ENCODE data around the gene LEMD3.
A peak's percentile ranks its signal among the peaks of the same experiment; 100 is the strongest.

Gene LEMD3

GRCh38 chr12:65169320-65170208 is at the start of gene LEMD3:
TSS of gene LEMD3 (plus strand) at chr12:65169583. CDS start at chr12:65169597, 14 bp downstream.
- DNase-seq (ENCODE audit: low read depth) = peak; percentile 46

DNA sequence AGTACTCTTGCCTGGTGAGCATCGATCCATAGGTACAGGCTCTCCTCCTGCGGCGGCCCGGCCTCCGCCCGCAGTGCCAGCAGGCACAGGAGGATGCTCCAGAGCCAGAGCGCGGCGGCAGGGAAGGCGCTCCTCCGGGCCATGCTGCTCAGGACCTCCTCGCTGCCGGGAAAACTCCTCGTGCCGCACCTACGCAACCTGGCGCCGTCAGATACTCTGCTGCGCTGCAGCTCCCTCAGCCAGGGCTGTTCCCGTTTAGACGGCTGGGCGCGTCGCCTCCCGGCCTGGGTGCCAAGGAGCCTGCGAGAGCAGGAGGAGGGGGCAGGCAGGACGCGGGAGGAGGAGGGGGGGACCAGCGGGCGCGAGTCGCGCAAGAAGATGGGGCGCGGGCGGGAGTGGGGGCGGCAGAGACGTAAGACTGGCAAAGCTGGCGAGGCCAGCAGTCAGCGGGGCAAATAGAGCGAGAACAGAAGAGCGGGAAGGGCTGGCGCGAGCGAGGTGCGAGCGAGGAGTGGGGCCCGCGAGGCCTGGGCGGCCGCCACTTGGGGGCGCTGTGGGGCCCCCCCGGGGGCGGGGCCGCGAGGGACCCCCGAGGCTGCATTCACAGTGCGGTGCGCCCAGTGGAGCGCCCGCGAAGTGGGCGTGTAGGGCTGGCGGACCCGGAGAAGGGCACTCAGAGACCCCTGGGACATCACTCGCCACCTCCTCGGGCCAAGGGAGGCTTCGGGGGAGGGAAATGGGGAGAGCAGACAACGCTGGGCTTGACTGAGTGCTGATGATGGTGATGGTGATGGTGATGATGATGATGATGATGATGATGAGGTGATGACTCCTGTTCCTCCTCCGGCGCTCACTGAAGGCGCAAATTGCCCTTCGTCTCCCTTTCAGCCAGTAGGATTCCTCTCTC is 48.1 kb upstream of the LEMD3 start, which contains the start of gene WIF1:
Gene WIF1, minus strand, starts transcription at position 257 of the 907 bp plus-strand sequence. Its CDS starts 114 bp downstream, at position 143.
- no peak for DNase-seq (ENCODE audit: low read depth)

- DNase-seq (ENCODE audit: low read depth) = no peak
These were observed 47.4 kb upstream of the LEMD3 start for GRCh38 chr12:65121956-65122469.

- DNase-seq (ENCODE audit: low read depth) = no peak
These were observed 46.7 kb upstream of the LEMD3 start for GRCh38 chr12:65122703-65123102.

DNA sequence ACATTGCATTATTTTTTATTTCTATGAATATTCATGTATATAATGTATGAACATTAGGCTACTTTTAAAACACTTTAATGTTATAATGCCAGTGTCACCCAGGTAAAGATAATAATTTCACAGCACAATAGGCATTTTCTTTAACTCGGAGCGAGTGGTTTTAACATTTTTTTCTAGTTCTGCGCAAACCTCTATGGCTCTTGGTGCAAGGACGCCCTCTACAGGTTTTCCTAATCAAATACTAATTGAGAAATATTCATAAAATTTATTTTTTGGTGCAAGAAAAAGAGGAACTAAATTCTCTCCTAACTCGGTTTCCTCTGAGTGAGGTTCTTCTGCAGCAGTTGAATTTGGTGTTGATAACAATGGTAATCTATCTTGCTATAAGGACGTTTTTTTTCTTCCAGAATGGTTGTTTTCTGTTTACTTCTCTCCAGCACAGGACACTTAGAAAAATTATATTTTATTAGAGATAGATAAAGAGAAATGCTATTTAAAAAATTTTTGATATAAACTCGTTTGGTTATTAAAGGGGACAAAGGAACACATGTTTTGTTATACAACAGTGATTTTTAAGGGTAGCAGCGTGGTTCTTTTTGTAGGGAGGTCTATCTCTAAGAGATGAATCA is 45.8 kb upstream of the LEMD3 start:
- DNase-seq (ENCODE audit: low read depth) = no peak

DNA sequence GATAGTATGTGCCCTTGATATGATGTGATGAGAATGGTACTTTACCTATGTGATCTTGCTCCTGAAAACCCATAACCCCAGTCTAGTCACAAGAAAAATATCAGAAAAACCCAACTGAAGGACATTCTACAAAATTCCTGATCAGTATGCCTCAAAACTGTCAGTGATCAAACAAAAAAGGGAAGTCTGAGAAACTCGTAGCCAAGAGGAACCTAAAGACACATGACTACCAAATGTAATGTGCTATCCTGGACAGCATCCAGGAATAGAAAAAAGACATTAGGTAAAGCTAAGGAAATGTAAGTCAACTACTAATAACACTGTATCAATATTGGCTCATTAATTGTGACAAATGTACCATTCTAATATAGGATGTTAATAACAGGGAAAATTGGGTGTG is 44.1 kb upstream of the LEMD3 start:
- no peak for DNase-seq (ENCODE audit: low read depth)

GRCh38 chr12:65125975-65126374 is 43.4 kb upstream of the LEMD3 start:
- no peak for DNase-seq (ENCODE audit: low read depth)

DNA sequence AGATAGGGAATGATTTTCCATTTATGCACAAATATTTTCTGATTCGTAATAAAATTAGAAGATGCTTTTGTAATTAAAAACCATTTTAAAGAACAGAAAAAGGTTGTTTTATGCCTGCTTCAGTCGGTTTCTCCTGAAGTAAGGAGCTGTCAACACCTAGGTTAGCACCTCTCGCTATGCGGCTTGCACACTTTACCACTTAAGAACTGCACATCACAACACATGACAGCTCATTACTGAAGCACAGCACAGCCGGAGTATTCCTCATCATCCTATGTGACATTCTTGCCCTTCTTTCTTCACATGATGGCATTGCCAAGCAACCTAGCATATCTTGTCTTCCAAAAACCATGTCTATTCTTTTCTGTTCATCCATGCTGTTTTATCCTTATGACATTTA is 42.9 kb upstream of the LEMD3 start:
- no peak for DNase-seq (ENCODE audit: low read depth)

GRCh38 chr12:65133879-65134278 is 35.5 kb upstream of the LEMD3 start:
- no peak for DNase-seq (ENCODE audit: low read depth)

DNA sequence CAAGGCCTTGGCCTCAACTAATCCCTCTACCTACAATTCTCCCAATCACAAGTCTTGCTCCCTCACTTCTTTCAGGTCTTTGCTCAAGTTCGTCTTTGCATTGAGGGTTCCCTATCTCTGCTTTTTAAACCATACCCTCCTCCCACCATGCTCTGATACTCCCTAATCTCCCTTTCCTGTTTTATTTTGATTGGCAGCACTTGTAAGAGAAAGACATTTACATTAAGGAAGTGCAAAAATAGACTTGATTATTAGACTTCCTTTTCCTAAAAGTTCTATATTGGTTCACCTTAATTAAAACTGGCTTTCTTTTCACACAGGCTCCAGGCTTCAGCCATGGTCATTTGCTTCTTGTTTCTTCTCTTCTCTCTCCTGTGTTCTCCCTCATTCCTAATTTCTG is 30.0 kb upstream of the LEMD3 start:
- DNase-seq (ENCODE audit: low read depth) = no peak

DNA sequence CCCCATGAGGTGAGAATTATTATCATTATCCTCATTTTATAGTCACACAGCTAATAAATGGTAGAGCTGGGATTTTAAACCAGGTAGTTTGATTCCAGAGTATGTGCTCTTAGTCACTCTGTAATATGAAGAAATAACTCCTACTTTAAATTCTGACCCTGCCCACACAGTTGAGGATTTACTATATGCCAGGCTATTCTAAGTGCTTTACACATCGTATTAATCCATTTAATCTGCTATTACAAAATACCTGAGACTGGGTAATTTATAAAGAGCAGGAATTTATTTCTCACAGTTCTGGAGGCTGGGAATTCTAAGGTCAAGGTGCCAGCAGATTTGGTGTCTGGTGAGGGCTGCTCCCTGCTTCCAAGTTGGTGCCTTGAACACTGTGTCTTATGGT is 28.6 kb upstream of the LEMD3 start:
- no peak for DNase-seq (ENCODE audit: low read depth)

GRCh38 chr12:65147312-65147905 is 22.0 kb upstream of the LEMD3 start:
- DNase-seq (ENCODE audit: low read depth) = no peak

DNA sequence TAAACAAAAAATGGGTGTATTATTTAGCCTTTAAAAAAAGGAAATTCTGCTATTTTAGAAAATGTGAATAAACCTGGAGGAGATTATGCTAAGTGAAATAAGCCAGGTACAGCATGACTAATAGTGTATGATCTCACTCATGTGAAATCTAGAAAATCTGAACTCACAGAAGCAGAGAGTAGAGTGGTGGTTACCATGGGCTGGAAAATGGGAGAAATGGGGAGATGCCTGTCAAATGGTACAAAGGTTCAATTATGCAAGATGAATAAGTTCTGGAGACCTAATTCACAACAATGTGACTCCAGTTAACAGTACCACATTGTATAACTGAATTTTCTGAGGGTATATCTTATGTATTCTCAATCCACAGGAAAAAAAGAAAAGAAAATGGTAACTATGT is 17.4 kb upstream of the LEMD3 start:
- DNase-seq (ENCODE audit: low read depth) = no peak

DNA sequence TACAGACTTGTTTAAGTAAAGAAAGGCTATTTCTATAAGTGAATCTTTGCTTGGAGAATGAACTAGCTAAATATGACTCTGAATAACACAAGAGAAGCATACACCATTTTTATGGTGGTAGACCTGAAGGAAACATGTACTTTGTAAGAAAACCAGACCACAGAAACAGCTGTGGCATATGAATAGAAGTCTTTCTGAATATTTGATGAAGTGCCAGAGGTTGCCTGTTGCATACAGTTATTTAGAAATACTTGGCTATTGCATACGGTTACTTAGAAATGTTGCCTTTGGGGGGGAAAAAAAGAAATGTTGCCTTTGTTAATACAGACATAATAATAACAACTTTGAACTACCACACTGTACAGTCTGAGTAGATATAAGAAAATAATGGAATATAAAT is 16.8 kb upstream of the LEMD3 start:
- DNase-seq (ENCODE audit: low read depth) = no peak

DNA sequence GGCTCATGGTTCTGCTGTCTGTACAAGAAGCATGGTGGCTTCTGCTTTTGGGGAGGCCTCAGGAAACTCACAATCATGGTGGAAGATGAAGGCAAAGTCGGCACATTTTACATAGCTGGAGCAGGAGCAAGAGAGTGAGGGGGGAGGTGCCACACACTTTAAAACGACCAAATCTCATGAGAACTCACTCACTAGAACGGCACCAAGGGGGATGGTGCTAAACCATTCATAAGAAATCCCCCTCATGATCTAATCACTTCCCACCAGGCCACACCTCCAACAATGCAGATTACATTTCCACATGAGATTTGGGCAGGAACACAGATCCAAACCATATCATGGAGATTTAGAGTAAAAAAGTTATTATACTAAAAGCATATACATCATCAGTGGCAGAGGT is 13.6 kb upstream of the LEMD3 start:
- no peak for DNase-seq (ENCODE audit: low read depth)

DNA sequence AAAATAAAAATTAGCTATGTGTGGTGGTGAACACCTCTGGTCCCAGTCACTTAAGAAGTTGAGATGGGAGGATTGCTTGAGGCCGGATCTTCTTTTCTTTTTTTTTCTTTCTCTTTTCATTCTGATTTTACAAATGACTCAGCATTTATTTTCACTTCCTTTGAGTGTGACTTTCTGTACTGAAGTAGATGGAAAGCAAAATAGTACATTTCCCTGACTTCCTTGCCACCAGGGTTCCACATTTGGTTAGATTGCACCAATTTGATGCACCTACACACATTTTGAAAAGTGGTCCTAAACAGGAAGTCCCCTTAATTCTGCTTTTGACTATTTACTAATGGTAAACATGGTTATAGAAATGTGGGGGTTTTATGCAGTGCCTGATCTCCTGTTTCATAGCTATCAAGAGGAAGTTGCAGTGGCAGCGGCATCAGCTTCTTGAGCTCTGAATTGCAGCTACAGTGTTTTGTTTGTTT is 13.0 kb upstream of the LEMD3 start:
- no peak for DNase-seq (ENCODE audit: low read depth)

DNA sequence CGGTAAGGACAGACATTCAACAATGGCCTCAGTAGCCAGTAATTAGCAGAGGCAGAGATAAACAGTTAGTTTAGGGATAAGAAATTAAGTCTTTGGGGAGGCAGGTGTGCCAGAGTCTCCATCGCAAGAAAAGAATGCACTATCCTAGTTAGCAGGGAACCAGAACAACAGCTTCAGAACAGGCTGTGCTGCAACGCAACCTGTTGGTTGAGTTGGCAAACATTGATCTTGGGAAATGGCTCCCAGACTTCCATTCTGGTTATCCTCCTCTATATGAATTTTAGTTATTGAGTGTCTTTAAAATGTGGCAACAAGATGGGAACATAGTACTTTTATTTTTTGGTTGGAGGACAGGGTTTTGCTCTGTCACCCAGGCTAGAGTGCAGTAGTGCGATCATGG is 12.3 kb upstream of the LEMD3 start:
- no peak for DNase-seq (ENCODE audit: low read depth)

GRCh38 chr12:65162609-65163008 is 6.8 kb upstream of the LEMD3 start:
- no peak for DNase-seq (ENCODE audit: low read depth)

DNA sequence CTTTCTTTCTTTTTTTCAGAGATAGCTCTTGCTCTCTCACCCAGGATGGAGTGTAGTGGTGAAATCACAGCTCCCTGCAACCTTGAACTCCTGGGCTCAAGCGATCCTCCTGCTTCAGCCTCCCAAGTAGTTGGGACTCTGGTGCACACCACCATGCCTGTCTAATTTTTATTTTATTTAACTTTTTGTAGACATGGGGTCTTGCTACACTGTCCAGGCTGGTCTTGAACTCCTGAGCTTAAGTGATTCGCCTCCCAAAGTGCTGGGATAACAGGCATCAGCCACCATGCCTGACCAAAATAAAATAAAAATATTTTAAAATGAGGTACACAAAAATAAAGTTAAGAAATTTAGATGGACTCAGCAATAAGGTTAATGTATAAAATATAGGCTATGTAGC is 5.1 kb upstream of the LEMD3 start:
- DNase-seq (ENCODE audit: low read depth) = no peak

DNA sequence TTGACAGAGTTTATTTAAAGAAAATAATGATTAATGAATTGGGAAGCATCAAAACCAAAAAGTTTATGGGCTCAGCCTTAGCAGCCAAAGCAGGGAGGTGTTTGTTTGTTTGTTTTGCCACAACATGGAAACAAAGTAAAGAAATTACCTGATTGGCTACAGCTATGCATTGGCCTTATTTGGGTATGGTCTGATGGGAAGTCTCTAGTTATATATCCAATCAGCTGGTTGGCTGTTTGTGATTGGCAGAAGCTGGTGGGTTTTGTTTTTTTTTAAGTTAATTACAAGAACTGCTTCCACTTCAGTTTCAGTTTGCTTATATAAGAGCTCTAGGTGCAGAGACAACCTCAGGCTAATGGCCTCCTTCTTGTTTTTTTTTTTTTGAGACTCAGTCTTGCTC is 4.6 kb upstream of the LEMD3 start:
- no peak for DNase-seq (ENCODE audit: low read depth)

DNA sequence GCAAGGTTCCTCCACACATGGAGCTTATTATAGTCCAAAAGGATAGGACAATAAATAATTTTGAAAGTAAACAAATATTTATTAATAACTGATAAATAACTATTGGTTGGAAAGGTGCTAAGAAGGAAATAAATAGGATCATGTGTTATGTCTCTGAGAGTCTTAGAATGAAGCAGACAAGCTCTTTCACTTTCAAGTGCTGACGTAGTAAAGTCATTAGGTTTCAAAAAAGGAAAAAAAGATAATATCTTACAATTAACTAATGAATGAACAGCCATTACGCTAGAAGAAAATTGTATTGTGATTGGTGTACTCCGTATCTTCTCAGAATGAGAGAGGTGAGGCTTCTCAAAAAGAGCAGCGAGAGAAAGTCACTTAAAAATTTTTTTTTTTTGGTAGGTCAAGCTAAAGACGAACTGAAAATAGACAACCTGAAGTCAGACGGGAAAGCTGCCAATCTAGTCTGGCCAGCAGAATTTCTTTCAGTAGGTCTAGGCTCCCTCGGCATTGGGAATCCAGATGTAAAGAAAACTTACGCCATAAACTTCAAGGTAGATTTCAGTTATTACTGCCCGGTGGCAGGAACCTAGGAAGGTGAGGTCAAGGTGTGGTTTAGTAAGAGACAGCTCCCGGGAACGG is 583 bp upstream of the LEMD3 start:
- no peak for DNase-seq (ENCODE audit: low read depth)
